ENCODE measurements around the gene NPIPB4. TPM values are rescaled to one million over a fixed set of nuclear protein-coding genes. Genes with fewer than 3 reads are reported as not detected.

NPIPB4 gene
- total RNA-seq, 2 experiments from 2014 or later: 115 to 121 TPM

Other genes starting within 250 kb of the NPIPB4 start
- gene IGSF6, start 205.1 kb downstream of the NPIPB4 start, total RNA-seq: under 1 TPM in 1 of 2 experiments, not detected in 1; 0.20 TPM
- gene OTOA, start 193.8 kb downstream of the NPIPB4 start, total RNA-seq: under 1 TPM in 1 of 2 experiments, not detected in 1; 0.09 TPM
- 100 to 1,000 TPM; 356 to 383 TPM for gene UQCRC2, start 95.6 kb upstream of the NPIPB4 start, total RNA-seq
- gene PDZD9, start 143.4 kb upstream of the NPIPB4 start, total RNA-seq: not detected
- gene MOSMO, start 150.4 kb upstream of the NPIPB4 start, total RNA-seq: 1 to 10 TPM; 5.4 to 7.0 TPM
- not detected for gene VWA3A, start 234.8 kb upstream of the NPIPB4 start, total RNA-seq